Motor neuron (in vitro differentiated cells): ENCODE data around the gene TPSB2. TPM values are rescaled to one million over a fixed set of nuclear protein-coding genes. Genes with fewer than 3 reads are reported as not detected.

Source experiments
- ATAC-seq, 8 experiments: fragments of 200-7000 bp; cut with Tn5 transposase; replicated peaks in 6 of 8; 2 replicates each; pipeline ENCODE4 v1.8.0; 2021; ENCODE audit warnings: mild to moderate bottlenecking in 8 of 8, moderate library complexity in 8 of 8
- H3K27ac ChIP-seq, 2 donors: fragments of 250-450 bp; sonication (Bioruptor Pico); 2 replicates each; pipeline ENCODE4 v1.9.0; 2021; ENCODE audit warnings: antibody characterized with exemption in 2 of 2, mild to moderate bottlenecking in 2 of 2, moderate library complexity in 1 of 2
- H3K4me1 ChIP-seq, 2 donors: fragments of 250-450 bp; sonication (Bioruptor Pico); replicated peaks in 1 of 2; 2 replicates each; pipeline ENCODE4 v1.6.1; 2021; ENCODE audit warnings: antibody characterized with exemption in 2 of 2, mild to moderate bottlenecking in 2 of 2, moderate library complexity in 1 of 2
- H3K4me3 ChIP-seq, 5 donors: fragments of 250-450 bp; sonication (Bioruptor Pico); 2 replicates each; pipeline ENCODE4 v1.9.0; 2021; ENCODE audit warnings: antibody characterized with exemption in 5 of 5, mild to moderate bottlenecking in 5 of 5, moderate library complexity in 4 of 5
- WGBS, 10 experiments: fragments of 450-650 bp; shearing (Covaris generic); methylation state at CpG; one replicate each; pipeline ENCODE4 v1.0.0; 2022; 5-methylcytosine and 5-hydroxymethylcytosine counted together
- in situ Hi-C, 9 experiments: fragments of 400-800 bp; cut with MboI; loops; one replicate each; pipeline ENCODE4 v1.15.0; 2021; ENCODE audit warnings: low sequenced_read_pairs in 9 of 9, low pct_unique_long_range_greater_than_20kb in 2 of 9; ENCODE audit not compliant: unreplicated experiment in 9 of 9
- total RNA-seq, 8 experiments: library from RNA; unstranded; fragments of 300-600 nt; gene quantifications; 2 replicates each; pipeline versions ENCODE4 v1.2.3 to v1.2.4, GENCODE V29; 2022

The TPSB2 gene
- total RNA-seq, 8 experiments from 2014 or later = 0.25 to 0.62 (median 0.51) TPM; not detected in 5

- in situ Hi-C loops = no loop called here
Observed at GRCh38 chr16:1184156-1184868, 45.7 kb downstream of the TPSB2 start.

GRCh38 chr16:1182950-1183907 is 46.8 kb downstream of the TPSB2 start:
- peaks cover 50 to 52% of the 10 kb centered on the region in 2 donors for H3K4me1 ChIP-seq
- in situ Hi-C loops = no loop called here
- peak overlapping the region; percentile 95 to 98 for H3K27ac ChIP-seq
- WGBS, 10 experiments = 2% methylated on average over 10 of the region's 45 CpGs; no CpG with 5 or more reads in 9 of the 10 experiments
- peak in 7 of 8 experiments; percentile 60 to 71 (median 63) for ATAC-seq
- H3K4me3 ChIP-seq = peak overlapping the region in 1 of 5 donors; percentile 16

More at GRCh38 chr16:1184156-1184868, 45.7 kb downstream of the TPSB2 start:
- H3K4me3 ChIP-seq = no peak overlapping the region
- WGBS, 10 experiments = 40 to 100% (median 94%) methylated on average over 1 to 11 of the region's 26 CpGs; no CpG with 5 or more reads in 5 of the 10 experiments
- peak overlapping the region; percentile 95 to 98 for H3K27ac ChIP-seq
- no peak for ATAC-seq
- H3K4me1 ChIP-seq = peaks cover 56 to 61% of the 10 kb centered on the region in 2 donors

GRCh38 chr16:1182316-1182671 is 47.7 kb downstream of the TPSB2 start:
- peak in 7 of 8 experiments; percentile 73 to 84 (median 79) for ATAC-seq
- H3K27ac ChIP-seq = peak overlapping the region; percentile 95 to 98
- no CpG with 5 or more reads among the region's 19 CpGs for WGBS, 10 experiments
- peak overlapping the region in 1 of 5 donors; percentile 16 for H3K4me3 ChIP-seq
- in situ Hi-C loops = no loop called here
- peaks cover 44 to 48% of the 10 kb centered on the region in 2 donors for H3K4me1 ChIP-seq

GRCh38 chr16:1181404-1182315 is 48.3 kb downstream of the TPSB2 start:
- WGBS, 10 experiments = 7 to 60% (median 49%) methylated on average over 3 to 9 of the region's 39 CpGs; no CpG with 5 or more reads in 4 of the 10 experiments
- H3K27ac ChIP-seq = peak overlapping the region; percentile 95 to 98

GRCh38 chr16:1180549-1181403 is 49.2 kb downstream of the TPSB2 start:
- no peak for ATAC-seq
- in situ Hi-C loops = no loop called here
- Histone ChIP-seq H3K4me3 (no peak overlapping the region), H3K4me1 (peaks cover 41 to 57% of the 10 kb centered on the region in 2 donors), H3K27ac (peak overlapping the region; percentile 95 to 98)
- 20 to 80% (median 47%) methylated on average over 1 to 6 of the region's 38 CpGs; no CpG with 5 or more reads in 3 of the 10 experiments for WGBS, 10 experiments

More at GRCh38 chr16:1181404-1182315, 48.3 kb downstream of the TPSB2 start:
- in situ Hi-C loops = no loop called here
- Histone ChIP-seq H3K4me1 (peaks cover 41 to 48% of the 10 kb centered on the region in 2 donors), H3K4me3 (no peak overlapping the region)
- ATAC-seq = peak in 1 of 8 experiments; percentile 4

Other genes with a start within 250 kb of the TPSB2 start
- 10 to 100 TPM in 2 of 8 experiments, 1 to 10 TPM in 3, under 1 TPM in 3; 0.51 to 16.3 (median 4.2) TPM for gene SOX8, start 248.4 kb downstream of the TPSB2 start, total RNA-seq
- gene SSTR5, start 157.4 kb downstream of the TPSB2 start, total RNA-seq = under 1 TPM in 2 of 8 experiments, not detected in 6; 0.47 to 0.52 TPM
- gene C1QTNF8, start 133.9 kb downstream of the TPSB2 start, total RNA-seq = under 1 TPM in 2 of 8 experiments, not detected in 6; 0.08 to 0.28 TPM
- gene CACNA1H, start 77.1 kb downstream of the TPSB2 start, total RNA-seq = 10 to 100 TPM in 5 of 8 experiments, under 1 TPM in 2, not detected in 1; 0.36 to 30.6 (median 20.9) TPM
- gene TPSG1, start 4.9 kb downstream of the TPSB2 start, total RNA-seq = 1 to 10 TPM in 1 of 8 experiments, under 1 TPM in 2, not detected in 5; 0.11 to 1.1 (median 0.52) TPM
- under 1 TPM in 4 of 8 experiments, not detected in 4; 0.31 to 0.81 (median 0.46) TPM for gene TPSAB1, start 10.5 kb upstream of the TPSB2 start, total RNA-seq
- under 1 TPM in 3 of 8 experiments, not detected in 5; 0.14 to 0.28 (median 0.24) TPM for gene TPSD1, start 25.9 kb upstream of the TPSB2 start, total RNA-seq
- 100 to 1,000 TPM in 3 of 8 experiments, 10 to 100 TPM in 5; 34.9 to 122 (median 59.1) TPM for gene UBE2I, start 79.5 kb upstream of the TPSB2 start, total RNA-seq
- gene BAIAP3, start 103.5 kb upstream of the TPSB2 start, total RNA-seq = 10 to 100 TPM in 2 of 8 experiments, 1 to 10 TPM in 4, under 1 TPM in 2; 0.40 to 85.8 (median 4.7) TPM
- 10 to 100 TPM; 26.5 to 63.6 (median 39.8) TPM for gene TSR3, start 121.7 kb upstream of the TPSB2 start, total RNA-seq
- gene GNPTG, start 121.7 kb upstream of the TPSB2 start, total RNA-seq = 10 to 100 TPM; 13.4 to 90.4 (median 32.8) TPM
- gene UNKL, start 184.5 kb upstream of the TPSB2 start, total RNA-seq = 10 to 100 TPM in 3 of 8 experiments, 1 to 10 TPM in 5; 4.0 to 34.7 (median 8.5) TPM
- 10 to 100 TPM; 15.7 to 24.9 (median 20.5) TPM for gene UQCC4, start 190.6 kb upstream of the TPSB2 start, total RNA-seq
- 1 to 10 TPM in 1 of 8 experiments, under 1 TPM in 3, not detected in 4; 0.29 to 1.2 (median 0.46) TPM for gene PERCC1, start 200.9 kb upstream of the TPSB2 start, total RNA-seq
- gene CCDC154, start 214.4 kb upstream of the TPSB2 start, total RNA-seq = 1 to 10 TPM in 3 of 8 experiments, under 1 TPM in 5; 0.13 to 1.4 (median 0.64) TPM
- gene CLCN7, start 244.8 kb upstream of the TPSB2 start, total RNA-seq = 10 to 100 TPM; 10.0 to 58.5 (median 27.4) TPM